C4-2B (cell line): ENCODE data around the gene CEACAM5.

ENCODE experiments used
- CTCF ChIP-seq: fragments of 450-650 bp; conservative IDR thresholded peaks from 2 replicates; pipeline ENCODE4 v1.5.1; 2017; ENCODE audit warnings: mild to moderate bottlenecking
- ZFX ChIP-seq: fragments of 450-650 bp; IDR thresholded peaks from 2 replicates; pipeline ENCODE4 v1.6.1; 2017

- TF ChIP-seq CTCF = no peak
- no peak for TF ChIP-seq ZFX
Observed at GRCh38 chr19:41776700-41777099, 68.3 kb downstream of the CEACAM5 start.
